Glutamatergic neuron (in vitro differentiated cells): ENCODE data around the gene RHO. TPM values are rescaled to one million over a fixed set of nuclear protein-coding genes. Genes with fewer than 3 reads are reported as not detected.

ENCODE experiments used
- DNase-seq: peaks from one replicate; pipeline ENCODE4 v3.0.0; 2022
- H3K27ac Mint-ChIP-seq: one replicate; pipeline ENCODE4 v1.8.0; 2020; ENCODE audit warnings: mild to moderate bottlenecking, mixed read lengths, inconsistent platforms; ENCODE audit not compliant: unreplicated experiment
- H3K27me3 Mint-ChIP-seq: one replicate; pipeline ENCODE4 v1.8.0; 2020; ENCODE audit warnings: mild to moderate bottlenecking, moderate library complexity, mixed read lengths, inconsistent platforms; ENCODE audit not compliant: unreplicated experiment
- H3K36me3 Mint-ChIP-seq: one replicate; pipeline ENCODE4 v1.8.0; 2020; ENCODE audit warnings: mild to moderate bottlenecking, mixed read lengths, inconsistent platforms; ENCODE audit not compliant: unreplicated experiment
- H3K4me1 Mint-ChIP-seq: one replicate; pipeline ENCODE4 v1.8.0; 2020; ENCODE audit warnings: mild to moderate bottlenecking, low read depth, mixed read lengths, inconsistent platforms; ENCODE audit not compliant: unreplicated experiment
- H3K4me3 Mint-ChIP-seq: one replicate; pipeline ENCODE4 v1.8.0; 2020; ENCODE audit warnings: mild to moderate bottlenecking, mixed read lengths, inconsistent platforms; ENCODE audit not compliant: unreplicated experiment
- H3K9me3 Mint-ChIP-seq: one replicate; pipeline ENCODE4 v1.8.0; 2020; ENCODE audit warnings: mild to moderate bottlenecking, moderate library complexity, mixed read lengths, inconsistent platforms; ENCODE audit not compliant: unreplicated experiment
- total RNA-seq: library from RNA; stranded (reverse); fragmentation: NEBNext Ultra II Directional; extraction: Animal tissue kit (Norgen Biotek cat#: 25700); gene quantifications from one replicate; pipeline ENCODE4 v1.2.1, GENCODE V29; 2021; ENCODE audit not compliant: unreplicated experiment
- TF ChIP-seq, protein P1 (sequence below): fragments of 200-600 bp; sonication (generic); IDR thresholded peaks from one replicate; pipeline ENCODE4 v1.5.0; 2021; ENCODE audit not compliant: partially characterized antibody, unreplicated experiment

Gene RHO
- total RNA-seq, 1 donor from 2014 or later, result not detected

DNA sequence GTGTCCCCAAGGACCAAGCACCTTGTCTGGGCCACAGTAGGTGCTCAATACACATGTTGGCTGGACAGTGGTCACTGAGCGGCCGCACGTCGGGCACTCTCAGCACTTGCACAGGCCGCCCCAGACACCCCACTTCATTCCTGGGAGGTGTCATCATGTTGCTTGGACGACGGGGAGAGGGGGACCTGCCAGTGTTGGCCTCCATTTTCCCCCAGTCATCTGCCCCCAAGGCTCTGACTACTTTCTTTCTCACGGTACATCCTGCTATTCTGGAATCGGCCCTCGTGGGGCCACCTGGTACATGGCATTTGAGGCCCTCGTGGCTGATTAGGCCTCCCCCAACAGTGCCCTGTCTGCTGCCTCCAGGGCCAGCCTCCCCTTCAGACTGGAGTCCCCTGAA lies 1.2 kb upstream of the RHO start:
- Mint-ChIP-seq H3K9me3 (peaks cover 1% of the 10 kb centered on the region), H3K4me3 (no peak overlapping the region), H3K27me3 (peaks cover 7% of the 10 kb centered on the region), H3K27ac (no peak overlapping the region), H3K4me1 (peaks cover 5% of the 10 kb centered on the region), H3K36me3 (no peaks in the 10 kb centered on the region)
- TF ChIP-seq, protein P1, sequence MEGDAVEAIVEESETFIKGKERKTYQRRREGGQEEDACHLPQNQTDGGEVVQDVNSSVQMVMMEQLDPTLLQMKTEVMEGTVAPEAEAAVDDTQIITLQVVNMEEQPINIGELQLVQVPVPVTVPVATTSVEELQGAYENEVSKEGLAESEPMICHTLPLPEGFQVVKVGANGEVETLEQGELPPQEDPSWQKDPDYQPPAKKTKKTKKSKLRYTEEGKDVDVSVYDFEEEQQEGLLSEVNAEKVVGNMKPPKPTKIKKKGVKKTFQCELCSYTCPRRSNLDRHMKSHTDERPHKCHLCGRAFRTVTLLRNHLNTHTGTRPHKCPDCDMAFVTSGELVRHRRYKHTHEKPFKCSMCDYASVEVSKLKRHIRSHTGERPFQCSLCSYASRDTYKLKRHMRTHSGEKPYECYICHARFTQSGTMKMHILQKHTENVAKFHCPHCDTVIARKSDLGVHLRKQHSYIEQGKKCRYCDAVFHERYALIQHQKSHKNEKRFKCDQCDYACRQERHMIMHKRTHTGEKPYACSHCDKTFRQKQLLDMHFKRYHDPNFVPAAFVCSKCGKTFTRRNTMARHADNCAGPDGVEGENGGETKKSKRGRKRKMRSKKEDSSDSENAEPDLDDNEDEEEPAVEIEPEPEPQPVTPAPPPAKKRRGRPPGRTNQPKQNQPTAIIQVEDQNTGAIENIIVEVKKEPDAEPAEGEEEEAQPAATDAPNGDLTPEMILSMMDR, result no peak
- DNase-seq, result no peak

DNA sequence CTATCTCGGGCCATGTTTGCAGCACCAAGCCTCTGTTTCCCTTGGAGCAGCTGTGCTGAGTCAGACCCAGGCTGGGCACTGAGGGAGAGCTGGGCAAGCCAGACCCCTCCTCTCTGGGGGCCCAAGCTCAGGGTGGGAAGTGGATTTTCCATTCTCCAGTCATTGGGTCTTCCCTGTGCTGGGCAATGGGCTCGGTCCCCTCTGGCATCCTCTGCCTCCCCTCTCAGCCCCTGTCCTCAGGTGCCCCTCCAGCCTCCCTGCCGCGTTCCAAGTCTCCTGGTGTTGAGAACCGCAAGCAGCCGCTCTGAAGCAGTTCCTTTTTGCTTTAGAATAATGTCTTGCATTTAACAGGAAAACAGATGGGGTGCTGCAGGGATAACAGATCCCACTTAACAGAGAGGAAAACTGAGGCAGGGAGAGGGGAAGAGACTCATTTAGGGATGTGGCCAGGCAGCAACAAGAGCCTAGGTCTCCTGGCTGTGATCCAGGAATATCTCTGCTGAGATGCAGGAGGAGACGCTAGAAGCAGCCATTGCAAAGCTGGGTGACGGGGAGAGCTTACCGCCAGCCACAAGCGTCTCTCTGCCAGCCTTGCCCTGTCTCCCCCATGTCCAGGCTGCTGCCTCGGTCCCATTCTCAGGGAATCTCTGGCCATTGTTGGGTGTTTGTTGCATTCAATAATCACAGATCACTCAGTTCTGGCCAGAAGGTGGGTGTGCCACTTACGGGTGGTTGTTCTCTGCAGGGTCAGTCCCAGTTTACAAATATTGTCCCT lies 1.2 kb downstream of the RHO start:
- TF ChIP-seq, protein P1, result no peak
- Mint-ChIP-seq H3K27me3 (peaks cover 7% of the 10 kb centered on the region), H3K4me1 (peaks cover 5% of the 10 kb centered on the region), H3K36me3 (no peaks in the 10 kb centered on the region), H3K4me3 (no peak overlapping the region), H3K27ac (no peak overlapping the region), H3K9me3 (peaks cover 4% of the 10 kb centered on the region)
- DNase-seq, result no peak

DNA sequence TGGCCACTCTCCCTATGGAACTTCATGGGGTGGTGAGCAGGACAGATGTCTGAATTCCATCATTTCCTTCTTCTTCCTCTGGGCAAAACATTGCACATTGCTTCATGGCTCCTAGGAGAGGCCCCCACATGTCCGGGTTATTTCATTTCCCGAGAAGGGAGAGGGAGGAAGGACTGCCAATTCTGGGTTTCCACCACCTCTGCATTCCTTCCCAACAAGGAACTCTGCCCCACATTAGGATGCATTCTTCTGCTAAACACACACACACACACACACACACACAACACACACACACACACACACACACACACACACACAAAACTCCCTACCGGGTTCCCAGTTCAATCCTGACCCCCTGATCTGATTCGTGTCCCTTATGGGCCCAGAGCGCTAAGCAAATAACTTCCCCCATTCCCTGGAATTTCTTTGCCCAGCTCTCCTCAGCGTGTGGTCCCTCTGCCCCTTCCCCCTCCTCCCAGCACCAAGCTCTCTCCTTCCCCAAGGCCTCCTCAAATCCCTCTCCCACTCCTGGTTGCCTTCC lies 1.9 kb downstream of the RHO start:
- no peak overlapping the region for H3K4me3 Mint-ChIP-seq
- no peak overlapping the region for H3K27ac Mint-ChIP-seq
- H3K4me1 Mint-ChIP-seq, result peaks cover 5% of the 10 kb centered on the region
- H3K27me3 Mint-ChIP-seq, result peaks cover 7% of the 10 kb centered on the region
- H3K36me3 Mint-ChIP-seq, result no peaks in the 10 kb centered on the region
- DNase-seq, result no peak
- TF ChIP-seq, protein P1, result no peak
- H3K9me3 Mint-ChIP-seq, result peaks cover 4% of the 10 kb centered on the region

DNA sequence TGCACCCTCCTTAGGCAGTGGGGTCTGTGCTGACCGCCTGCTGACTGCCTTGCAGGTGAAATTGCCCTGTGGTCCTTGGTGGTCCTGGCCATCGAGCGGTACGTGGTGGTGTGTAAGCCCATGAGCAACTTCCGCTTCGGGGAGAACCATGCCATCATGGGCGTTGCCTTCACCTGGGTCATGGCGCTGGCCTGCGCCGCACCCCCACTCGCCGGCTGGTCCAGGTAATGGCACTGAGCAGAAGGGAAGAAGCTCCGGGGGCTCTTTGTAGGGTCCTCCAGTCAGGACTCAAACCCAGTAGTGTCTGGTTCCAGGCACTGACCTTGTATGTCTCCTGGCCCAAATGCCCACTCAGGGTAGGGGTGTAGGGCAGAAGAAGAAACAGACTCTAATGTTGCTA lies 2.4 kb downstream of the RHO start:
- H3K27me3 Mint-ChIP-seq, result peaks cover 7% of the 10 kb centered on the region
- TF ChIP-seq, protein P1, result no peak
- DNase-seq, result no peak
- H3K9me3 Mint-ChIP-seq, result peaks cover 4% of the 10 kb centered on the region
- no peak overlapping the region for H3K27ac Mint-ChIP-seq
- peaks cover 5% of the 10 kb centered on the region for H3K4me1 Mint-ChIP-seq
- no peaks in the 10 kb centered on the region for H3K36me3 Mint-ChIP-seq
- no peak overlapping the region for H3K4me3 Mint-ChIP-seq

DNA sequence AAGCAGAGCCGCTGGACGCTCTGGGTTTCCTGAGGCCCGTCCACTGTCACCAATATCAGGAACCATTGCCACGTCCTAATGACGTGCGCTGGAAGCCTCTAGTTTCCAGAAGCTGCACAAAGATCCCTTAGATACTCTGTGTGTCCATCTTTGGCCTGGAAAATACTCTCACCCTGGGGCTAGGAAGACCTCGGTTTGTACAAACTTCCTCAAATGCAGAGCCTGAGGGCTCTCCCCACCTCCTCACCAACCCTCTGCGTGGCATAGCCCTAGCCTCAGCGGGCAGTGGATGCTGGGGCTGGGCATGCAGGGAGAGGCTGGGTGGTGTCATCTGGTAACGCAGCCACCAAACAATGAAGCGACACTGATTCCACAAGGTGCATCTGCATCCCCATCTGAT lies 3.3 kb downstream of the RHO start:
- Mint-ChIP-seq H3K9me3 (peaks cover 3% of the 10 kb centered on the region), H3K27me3 (peaks cover 7% of the 10 kb centered on the region), H3K27ac (no peak overlapping the region), H3K4me1 (peaks cover 6% of the 10 kb centered on the region), H3K4me3 (no peak overlapping the region), H3K36me3 (no peaks in the 10 kb centered on the region)
- TF ChIP-seq, protein P1, result no peak
- no peak for DNase-seq
